Peyer's patch (tissue), 4 donors: ENCODE data around the gene HDAC8.
"Not testable (repeated sequence)": the region's sequence is repeated elsewhere in the genome, so short reads cannot be mapped to it uniquely, and the experiment has no call there.

ENCODE experiments used
- POLR2A ChIP-seq, 2 donors: fragments of 450-650 bp; IDR thresholded peaks; one replicate each; pipeline ENCODE4 v1.5.1; 2017; ENCODE audit warnings: antibody characterized with exemption in 2 of 2, mild to moderate bottlenecking in 2 of 2, moderate library complexity in 2 of 2
- TF ChIP-seq, protein P1 (sequence below), 6 experiments: fragments of 450-650 bp in 4 of 6; fragments of 200-600 bp in 2 of 6; sonication (generic) in 1 of 6; IDR thresholded peaks; one replicate each; pipeline ENCODE4 v1.5.1; 2017 to 2019; ENCODE audit warnings: antibody characterized with exemption in 6 of 6, mild to moderate bottlenecking in 3 of 6, moderate library complexity in 1 of 6

- TF ChIP-seq, protein P1, sequence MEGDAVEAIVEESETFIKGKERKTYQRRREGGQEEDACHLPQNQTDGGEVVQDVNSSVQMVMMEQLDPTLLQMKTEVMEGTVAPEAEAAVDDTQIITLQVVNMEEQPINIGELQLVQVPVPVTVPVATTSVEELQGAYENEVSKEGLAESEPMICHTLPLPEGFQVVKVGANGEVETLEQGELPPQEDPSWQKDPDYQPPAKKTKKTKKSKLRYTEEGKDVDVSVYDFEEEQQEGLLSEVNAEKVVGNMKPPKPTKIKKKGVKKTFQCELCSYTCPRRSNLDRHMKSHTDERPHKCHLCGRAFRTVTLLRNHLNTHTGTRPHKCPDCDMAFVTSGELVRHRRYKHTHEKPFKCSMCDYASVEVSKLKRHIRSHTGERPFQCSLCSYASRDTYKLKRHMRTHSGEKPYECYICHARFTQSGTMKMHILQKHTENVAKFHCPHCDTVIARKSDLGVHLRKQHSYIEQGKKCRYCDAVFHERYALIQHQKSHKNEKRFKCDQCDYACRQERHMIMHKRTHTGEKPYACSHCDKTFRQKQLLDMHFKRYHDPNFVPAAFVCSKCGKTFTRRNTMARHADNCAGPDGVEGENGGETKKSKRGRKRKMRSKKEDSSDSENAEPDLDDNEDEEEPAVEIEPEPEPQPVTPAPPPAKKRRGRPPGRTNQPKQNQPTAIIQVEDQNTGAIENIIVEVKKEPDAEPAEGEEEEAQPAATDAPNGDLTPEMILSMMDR (IDR thresholded peaks at IDR 0.05): not testable (repeated sequence)
- not testable (repeated sequence) for TF ChIP-seq POLR2A (IDR thresholded peaks at IDR 0.05)
Measured at GRCh38 chrX:72440764-72441163, 131.9 kb downstream of the HDAC8 start.
